SK-N-MC (cell line): ENCODE measurements around the gene LRPAP1.

Experiments used
- EZH2 ChIP-seq: fragments of 200-600 bp; sonication (generic); IDR thresholded peaks from one replicate; pipeline ENCODE4 v1.6.1; 2017; ENCODE audit warnings: antibody characterized with exemption
- FOXP2 ChIP-seq: optimal IDR thresholded peaks from 2 replicates; pipeline ENCODE3; 2011; ENCODE audit warnings: mild to moderate bottlenecking, moderate library complexity; ENCODE audit not compliant: insufficient read depth; ENCODE audit errors: extremely low read length, control extremely low read depth

DNA sequence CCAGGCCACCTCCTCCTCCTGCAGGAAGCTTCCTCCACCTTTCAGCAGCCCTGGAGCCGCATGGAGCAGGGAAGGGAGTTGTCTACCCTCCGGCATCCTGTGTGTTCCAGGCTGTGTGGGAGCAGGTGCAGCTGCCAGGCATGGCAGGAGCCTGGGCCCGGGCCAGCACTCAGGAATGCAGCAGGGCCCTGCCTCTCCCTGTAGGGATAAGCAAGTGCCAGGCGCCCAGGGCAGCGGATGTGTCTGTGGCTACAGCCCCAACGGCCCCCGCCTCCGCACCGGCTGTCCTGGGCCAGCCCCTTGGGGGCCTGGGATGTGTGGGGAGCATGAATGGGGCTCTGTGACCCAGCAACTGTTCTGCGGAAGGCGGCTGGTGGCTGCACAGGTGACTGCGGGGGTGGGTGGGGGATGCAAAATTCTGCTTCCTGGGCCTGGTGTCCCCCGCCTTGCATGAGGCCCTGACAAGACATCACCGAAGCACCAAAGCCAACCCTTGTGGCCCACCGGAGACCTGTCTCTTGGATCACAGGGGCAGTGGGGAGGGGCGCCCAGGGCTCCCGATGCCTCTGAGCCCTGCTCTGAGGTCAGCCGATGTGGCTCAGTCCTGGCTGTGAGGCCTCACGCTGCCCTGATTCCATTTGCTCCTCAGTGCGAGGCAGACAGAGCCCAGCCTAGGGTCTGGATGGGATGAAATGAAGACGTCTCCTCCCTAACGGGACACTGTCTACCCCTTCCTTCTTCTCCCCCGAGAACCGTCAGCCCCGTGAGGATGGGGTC is 70.5 kb downstream of the LRPAP1 start:
- TF ChIP-seq EZH2 (no peak), FOXP2 (no peak)
